ENCODE results near the gene IL27RA.
A peak's percentile ranks its signal among the peaks of the same experiment; 100 is the strongest.

IL27RA gene

GRCh38 chr19:14090509-14091080 lies 59.0 kb downstream of the IL27RA start, which contains the start of gene SAMD1:
Gene SAMD1, minus strand, starts transcription at chr19:14090751.
- peak; percentile 94 for DNase-seq

DNA sequence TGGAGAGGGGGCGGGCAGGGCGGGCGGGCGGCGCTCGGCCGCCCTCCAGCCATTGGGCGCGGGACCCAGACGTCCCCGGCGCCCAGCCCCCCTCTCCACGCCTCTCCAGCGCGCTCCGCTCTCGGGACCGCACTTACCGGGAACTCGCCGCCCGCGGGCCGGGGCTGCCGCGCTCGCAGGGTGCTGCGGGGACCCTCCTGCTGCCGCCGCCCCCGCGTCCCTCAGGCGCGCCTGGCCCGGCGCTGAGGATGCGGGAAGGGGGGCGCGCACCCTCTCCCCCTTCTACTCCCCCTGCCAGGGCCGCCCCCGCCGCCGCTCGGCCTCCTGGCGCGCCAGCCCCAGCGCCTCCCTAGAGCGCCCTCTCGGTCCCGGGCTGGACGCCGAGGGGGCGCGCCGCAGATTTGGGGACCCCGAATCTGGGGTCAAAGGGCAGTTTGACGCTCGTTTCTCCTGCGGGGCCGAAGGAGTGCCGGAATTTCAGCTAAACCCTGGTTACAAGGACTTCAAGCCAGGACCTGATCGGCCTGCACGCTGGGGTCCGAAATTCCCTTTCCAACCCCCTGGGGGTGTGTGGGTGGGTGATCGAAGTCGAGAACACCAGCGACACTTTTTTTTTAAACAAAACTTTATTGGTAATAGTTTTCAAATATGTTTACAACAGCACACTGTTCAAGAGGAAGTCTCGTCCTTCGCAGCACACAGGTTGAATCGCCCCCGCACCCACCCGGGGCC lies 59.7 kb downstream of the IL27RA start:
- peak; percentile 70 for DNase-seq

GRCh38 chr19:14091813-14092462 lies 60.4 kb downstream of the IL27RA start:
- DNase-seq = no peak

DNA sequence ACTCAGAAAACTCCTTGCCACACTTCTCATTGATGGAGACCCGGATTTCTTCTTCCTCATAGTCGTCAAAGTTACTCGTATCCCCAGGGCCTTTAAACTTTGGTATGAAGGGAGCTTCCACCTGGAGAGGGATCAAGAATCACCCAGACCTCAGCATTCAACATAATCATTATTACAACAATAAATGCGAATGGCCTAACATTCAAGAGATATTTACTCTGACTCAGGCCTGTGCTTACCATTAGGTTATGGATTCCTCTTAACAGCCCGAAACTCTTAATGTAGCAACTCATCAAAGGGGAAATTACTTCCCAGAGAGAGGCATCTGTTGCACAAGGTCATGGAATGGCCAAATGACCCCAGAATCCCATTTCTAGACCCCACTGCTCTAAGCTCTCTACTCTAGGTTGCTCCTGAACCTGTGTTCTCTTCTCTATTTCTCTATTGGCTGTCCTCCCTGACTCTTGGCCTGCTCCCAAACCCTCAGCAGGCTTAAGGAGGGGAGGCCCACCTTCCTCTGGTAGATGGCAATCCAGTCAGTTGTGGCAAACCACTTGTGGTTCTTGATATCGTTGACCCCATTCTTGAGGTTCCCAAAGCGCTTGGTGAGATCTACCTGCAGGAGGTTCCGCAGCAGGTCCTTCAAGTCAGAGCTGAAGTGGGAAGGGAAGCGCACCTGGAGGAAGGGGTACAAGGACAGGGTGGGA lies 61.7 kb downstream of the IL27RA start:
- no peak for DNase-seq

- DNase-seq = no peak
These were observed 63.3 kb downstream of the IL27RA start for GRCh38 chr19:14094854-14095253.

- DNase-seq = no peak
These were observed 64.9 kb downstream of the IL27RA start for GRCh38 chr19:14096272-14096992.

GRCh38 chr19:14097532-14098151 lies 66.1 kb downstream of the IL27RA start:
- DNase-seq = no peak

- no peak for DNase-seq
These were observed 69.5 kb downstream of the IL27RA start for GRCh38 chr19:14101003-14101545.

DNA sequence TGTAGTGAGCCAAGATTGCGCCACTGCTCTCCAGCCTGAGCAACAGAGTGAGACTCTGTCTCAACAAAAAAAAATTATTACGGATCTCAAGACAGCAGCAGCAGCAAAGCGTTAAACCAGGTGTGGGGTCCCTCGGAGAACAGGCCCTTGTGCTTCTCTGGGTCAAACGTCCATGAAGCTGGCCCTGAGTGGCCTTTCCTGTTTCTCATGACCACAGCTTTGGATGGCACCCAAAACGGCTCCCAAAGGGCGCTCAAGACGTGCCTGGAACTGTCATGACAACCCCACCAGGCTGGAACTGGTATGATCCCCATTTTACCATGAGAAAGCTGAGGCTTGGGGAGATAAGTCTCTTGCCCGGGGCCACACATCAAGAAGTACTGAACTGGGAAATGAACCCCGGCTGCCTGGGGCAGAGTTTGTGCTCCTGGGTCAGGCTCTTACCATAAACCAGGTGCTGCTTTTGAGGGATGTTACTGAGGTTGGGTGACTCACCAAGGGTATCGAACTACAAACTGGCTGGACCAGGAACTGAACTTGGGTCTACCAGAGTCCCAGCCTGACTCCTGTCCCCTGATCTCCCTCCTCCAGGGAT lies 70.6 kb downstream of the IL27RA start:
- DNase-seq = no peak

- DNase-seq = no peak
These were observed 71.2 kb downstream of the IL27RA start for GRCh38 chr19:14102756-14103155.

Measured in fibroblast of skin of right biceps (primary cell).